OCI-LY3 (cell line): ENCODE measurements around the gene TMEM163.

Source experiments
- H2AFZ ChIP-seq: fragments of 200-600, 300-600 bp; shearing (Covaris generic); 2 replicates; pipeline ENCODE4 v1.6.0; 2014; ENCODE audit warnings: antibody characterized with exemption, low read depth, low read length
- H3K27ac ChIP-seq: fragments of 200-600, 300-600 bp; sonication (generic); 2 replicates; pipeline ENCODE4 v1.5.1; 2014; ENCODE audit warnings: mild to moderate bottlenecking, low read length, moderate library complexity, mixed read lengths
- H3K27me3 ChIP-seq: fragments of 200-600, 300-600 bp; sonication (generic); 2 replicates; pipeline ENCODE4 v1.6.1; 2014; ENCODE audit warnings: low read depth, low read length, mixed read lengths
- H3K36me3 ChIP-seq: fragments of 200-600, 300-600 bp; sonication (generic); replicated peaks from 2 replicates; pipeline ENCODE3; 2014; ENCODE audit warnings: low read depth, low read length, mixed read lengths
- H3K4me1 ChIP-seq: fragments of 300-600, 200-600 bp; sonication (generic); 2 replicates; pipeline ENCODE4 v1.6.1; 2014; ENCODE audit warnings: low read length, mixed read lengths
- H3K4me2 ChIP-seq: fragments of 200-600, 300-600 bp; sonication (generic); 2 replicates; pipeline ENCODE4 v1.6.1; 2014; ENCODE audit warnings: low read length, mixed read lengths
- H3K4me3 ChIP-seq: fragments of 300-600, 200-600 bp; sonication (generic); 2 replicates; pipeline ENCODE4 v1.5.1; 2014; ENCODE audit warnings: antibody characterized with exemption, mild to moderate bottlenecking, low read length, moderate library complexity
- H3K79me2 ChIP-seq: fragments of 300-600, 200-600 bp; shearing (Covaris generic); 2 replicates; pipeline ENCODE4 v1.6.1; 2014; ENCODE audit warnings: mild to moderate bottlenecking, low read length, mixed read lengths
- H3K9ac ChIP-seq: fragments of 300-600, 200-600 bp; shearing (Covaris generic); 2 replicates; pipeline ENCODE4 v1.6.0; 2014; ENCODE audit warnings: mild to moderate bottlenecking, low read length, moderate library complexity
- H3K9me3 ChIP-seq: fragments of 200-600, 300-600 bp; shearing (Covaris generic); 2 replicates; pipeline ENCODE4 v1.6.1; 2014; ENCODE audit warnings: low read length, mixed read lengths; ENCODE audit not compliant: insufficient read depth
- H4K20me1 ChIP-seq: fragments of 200-600, 300-600 bp; sonication (generic); 2 replicates; pipeline ENCODE4 v1.6.1; 2016; ENCODE audit warnings: low read length, mixed read lengths; ENCODE audit not compliant: insufficient read depth
- CTCF ChIP-seq: fragments of 200-600, 300-600 bp; sonication (generic); IDR thresholded peaks from 2 replicates; pipeline ENCODE4 v1.5.1; 2014; ENCODE audit warnings: antibody characterized with exemption, low read length, low read depth
- EZH2phosphoT487 ChIP-seq: fragments of 200-600 bp; shearing (Covaris generic); IDR thresholded peaks from 2 replicates; pipeline ENCODE4 v1.6.1; 2018; ENCODE audit warnings: antibody characterized with exemption, mixed run types, low read depth

Gene TMEM163

DNA sequence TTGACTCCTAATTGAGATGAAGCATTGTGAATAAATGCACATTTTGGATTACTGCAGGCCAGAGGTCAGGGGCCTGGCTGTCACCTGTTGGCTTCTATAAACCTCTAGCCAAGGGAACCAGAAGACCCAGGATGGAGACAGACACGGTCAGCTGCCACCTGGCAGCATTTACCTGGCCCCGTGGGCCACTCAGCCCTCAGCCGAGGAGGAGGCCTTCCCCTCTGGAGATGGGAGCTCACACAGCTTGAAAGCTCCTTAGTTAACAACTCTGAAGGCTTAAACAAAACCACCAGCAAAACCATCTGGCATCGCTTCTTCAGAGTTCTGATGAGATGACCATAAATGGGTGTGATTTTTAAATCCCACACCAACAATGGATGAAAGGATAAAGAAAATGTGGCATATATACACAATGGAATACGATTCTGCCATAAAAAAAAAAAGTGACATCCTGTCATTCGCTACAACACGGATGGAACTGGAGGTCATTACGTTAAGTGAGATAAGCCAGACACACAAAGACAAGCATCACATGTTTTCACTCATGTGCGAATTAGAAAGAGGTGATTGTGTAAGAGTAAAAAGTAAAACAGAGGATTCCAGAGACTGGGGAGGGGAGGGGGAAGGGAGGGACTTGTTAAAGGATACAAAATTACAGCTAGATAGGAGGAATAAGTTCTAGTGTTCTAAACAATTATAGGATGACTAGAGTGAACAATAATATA lies 218.4 kb downstream of the TMEM163 start:
- no peak overlapping the region for H3K4me2 ChIP-seq
- H3K9ac ChIP-seq, result no peak overlapping the region
- H3K27me3 ChIP-seq, result no peaks in the 10 kb centered on the region
- H3K4me3 ChIP-seq, result no peak overlapping the region
- H4K20me1 ChIP-seq, result 0 out of 2 replicates have a peak, but pooled peaks cover 3% of the 10 kb centered on the region
- H3K4me1 ChIP-seq, result peaks cover 19% of the 10 kb centered on the region
- H3K9me3 ChIP-seq, result no peaks in the 10 kb centered on the region
- H3K36me3 ChIP-seq, result peaks cover 9% of the 10 kb centered on the region
- no peaks in the 10 kb centered on the region for H3K79me2 ChIP-seq
- H3K27ac ChIP-seq, result no peak overlapping the region
- no peak overlapping the region for H2AFZ ChIP-seq
- TF ChIP-seq EZH2phosphoT487 (no peak), CTCF (no peak)

GRCh38 chr2:134499307-134499926 lies 219.4 kb downstream of the TMEM163 start:
- no peaks in the 10 kb centered on the region for H3K79me2 ChIP-seq
- peaks cover 19% of the 10 kb centered on the region for H3K4me1 ChIP-seq
- no peak for TF ChIP-seq CTCF
- TF ChIP-seq EZH2phosphoT487, result no peak
- H4K20me1 ChIP-seq, result 0 out of 2 replicates have a peak, but pooled peaks cover 3% of the 10 kb centered on the region
- peaks cover 6% of the 10 kb centered on the region for H3K36me3 ChIP-seq
- no peaks in the 10 kb centered on the region for H3K27me3 ChIP-seq
- H2AFZ ChIP-seq, result no peak overlapping the region
- no peak overlapping the region for H3K4me2 ChIP-seq
- H3K27ac ChIP-seq, result no peak overlapping the region
- H3K9ac ChIP-seq, result no peak overlapping the region
- no peak overlapping the region for H3K4me3 ChIP-seq
- H3K9me3 ChIP-seq, result no peaks in the 10 kb centered on the region

DNA sequence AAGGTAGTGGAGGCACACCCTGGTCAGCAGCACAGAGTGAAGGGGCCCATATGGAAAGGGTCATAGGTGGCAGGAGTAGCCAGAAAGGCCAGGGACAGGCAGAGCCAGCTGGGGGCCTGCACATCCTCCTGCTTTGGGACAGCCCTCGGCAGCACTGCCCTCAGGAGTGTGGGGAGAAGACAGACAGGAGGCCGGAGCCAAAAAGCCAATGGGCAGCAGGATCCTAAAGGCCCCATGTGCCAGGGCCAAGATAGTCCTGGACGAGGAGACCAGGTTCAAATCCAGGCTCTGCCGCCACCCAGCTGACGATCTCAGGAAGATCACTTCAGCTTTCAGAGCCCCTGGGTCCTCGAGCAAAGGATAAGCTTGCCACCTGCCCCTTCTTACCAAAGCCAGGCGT lies 220.1 kb downstream of the TMEM163 start:
- Histone ChIP-seq H2AFZ (no peak overlapping the region), H3K79me2 (no peaks in the 10 kb centered on the region), H4K20me1 (0 out of 2 replicates have a peak, but pooled peaks cover 3% of the 10 kb centered on the region), H3K4me3 (no peak overlapping the region), H3K36me3 (peaks cover 2% of the 10 kb centered on the region), H3K27ac (no peak overlapping the region), H3K9ac (no peak overlapping the region), H3K4me2 (no peak overlapping the region), H3K9me3 (no peaks in the 10 kb centered on the region), H3K4me1 (peaks cover 15% of the 10 kb centered on the region), H3K27me3 (no peaks in the 10 kb centered on the region)
- TF ChIP-seq EZH2phosphoT487, result no peak
- TF ChIP-seq CTCF, result no peak

- TF ChIP-seq CTCF (no peak), EZH2phosphoT487 (no peak)
- Histone ChIP-seq H3K4me1 (peaks cover 9% of the 10 kb centered on the region), H3K9me3 (no peaks in the 10 kb centered on the region), H3K9ac (no peak overlapping the region), H2AFZ (no peak overlapping the region), H3K27ac (no peak overlapping the region), H3K4me3 (no peak overlapping the region), H4K20me1 (no peaks in the 10 kb centered on the region), H3K36me3 (no peaks in the 10 kb centered on the region), H3K79me2 (no peaks in the 10 kb centered on the region), H3K27me3 (no peaks in the 10 kb centered on the region), H3K4me2 (no peak overlapping the region)
Measured at GRCh38 chr2:134493797-134494196, 225.0 kb downstream of the TMEM163 start.
